ENCODE results near the gene GLI3. TPM values are rescaled to one million over a fixed set of nuclear protein-coding genes. Genes with fewer than 3 reads are reported as not detected.

The GLI3 gene
- total and polyA plus RNA-seq, 10 of the 15 experiments (the other 5 are each of a cell fraction or from before 2014, with no cell fraction given) = 0.01 TPM; not detected in 8

- intact Hi-C loops (cut with micrococcal nuclease; ENCODE audit: unreplicated experiment) (no loop called here), in situ Hi-C loops (cut with MboI) (no loop called here)
- BruUV-seq (replicated peaks) = no TSS peak
- no peak for ATAC-seq
- H3K4me1 ChIP-seq (ENCODE audit: control insufficient read depth, insufficient read depth, low read length) = 0 out of 2 replicates have a peak, but pooled peaks cover 3% of the 10 kb centered on the region
- POLR2A ChIA-PET = interaction anchor here (0.6 kb wide), 1 partner anchor 22 kb away, joined by 5 read pairs; no protein-coding TSS in a partner anchor
- CTCF ChIA-PET = interaction anchor here (0.7 to 1.1 kb wide), 2 partner anchors 8 to 1450 kb away, joined by 3 read pairs; no protein-coding TSS in a partner anchor
- TF ChIP-seq, protein P1, sequence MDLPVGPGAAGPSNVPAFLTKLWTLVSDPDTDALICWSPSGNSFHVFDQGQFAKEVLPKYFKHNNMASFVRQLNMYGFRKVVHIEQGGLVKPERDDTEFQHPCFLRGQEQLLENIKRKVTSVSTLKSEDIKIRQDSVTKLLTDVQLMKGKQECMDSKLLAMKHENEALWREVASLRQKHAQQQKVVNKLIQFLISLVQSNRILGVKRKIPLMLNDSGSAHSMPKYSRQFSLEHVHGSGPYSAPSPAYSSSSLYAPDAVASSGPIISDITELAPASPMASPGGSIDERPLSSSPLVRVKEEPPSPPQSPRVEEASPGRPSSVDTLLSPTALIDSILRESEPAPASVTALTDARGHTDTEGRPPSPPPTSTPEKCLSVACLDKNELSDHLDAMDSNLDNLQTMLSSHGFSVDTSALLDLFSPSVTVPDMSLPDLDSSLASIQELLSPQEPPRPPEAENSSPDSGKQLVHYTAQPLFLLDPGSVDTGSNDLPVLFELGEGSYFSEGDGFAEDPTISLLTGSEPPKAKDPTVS (IDR thresholded peaks at IDR 0.05; ENCODE audit: low read depth, low read length) = no peak
- TF ChIP-seq KLF5 (IDR thresholded peaks at IDR 0.05; ENCODE audit: partially characterized antibody) (no peak), BCLAF1 (IDR thresholded peaks at IDR 0.05) (no peak), DPF2 (IDR thresholded peaks at IDR 0.05) (no peak), SMAD1 (IDR thresholded peaks at IDR 0.05; ENCODE audit: low read depth, partially characterized antibody) (no peak), MXI1 (IDR thresholded peaks at IDR 0.05; ENCODE audit: low read depth, low read length) (no peak), SIX5 (IDR thresholded peaks at IDR 0.05; ENCODE audit: low read depth, low read length, severe bottlenecking) (no peak), SMAD5 (IDR thresholded peaks at IDR 0.05; ENCODE audit: low read depth) (no peak), IRF4 (IDR thresholded peaks at IDR 0.05; ENCODE audit: low read depth, low read length) (no peak), CBFB (IDR thresholded peaks at IDR 0.05; ENCODE audit: low read depth) (no peak), IKZF2 (IDR thresholded peaks at IDR 0.05) (no peak)
- 44% methylated on average over 7 of the region's 7 CpGs for WGBS (ENCODE audit: insufficient coverage, insufficient replicate concordance, low lambda C conversion rate, missing lambda C conversion rate)
- no peak for DNase-seq (ENCODE audit: low read depth, low spot score)
- no peaks in the 10 kb centered on the region for H3K79me2 ChIP-seq (ENCODE audit: control insufficient read depth, insufficient read depth, low read length)
- no peak overlapping the region for H3K4me2 ChIP-seq (ENCODE audit: control insufficient read depth, insufficient read depth)
- H3K4me3 ChIP-seq = no peak overlapping the region
- no peaks in the 10 kb centered on the region for H4K20me1 ChIP-seq (ENCODE audit: control insufficient read depth, insufficient read depth)
- no peaks in the 10 kb centered on the region for H3K36me3 ChIP-seq (ENCODE audit: control insufficient read depth in 2 of 2, insufficient read depth in 2 of 2, low read length in 1 of 2)
- no peak overlapping the region for H3K9ac ChIP-seq (ENCODE audit: control insufficient read depth, insufficient read depth, low read length)
- H3K27me3 ChIP-seq (replicated peaks in 1 of 2; ENCODE audit: control insufficient read depth in 2 of 2, insufficient read depth in 2 of 2, low read length in 1 of 2) = no peaks in the 10 kb centered on the region; a peak in 2 of 4 replicates
- FAIRE-seq = no peak
- H3K27ac ChIP-seq (ENCODE audit: control insufficient read depth, insufficient read depth) = no peak overlapping the region
- RAD21 ChIA-PET (ENCODE audit: unreplicated experiment) = interaction anchor here (0.7 kb wide), 1 partner anchor 87 kb away, joined by 4 read pairs; no protein-coding TSS in a partner anchor
- SMC1A ChIA-PET (ENCODE audit: uncharacterized antibody, unreplicated experiment) = interaction anchor here (0.6 kb wide), 1 partner anchor 30 kb away, joined by 3 read pairs; no protein-coding TSS in a partner anchor
- H2AFZ ChIP-seq (ENCODE audit: control insufficient read depth, low read depth, low read length) = no peak overlapping the region
- no peaks in the 10 kb centered on the region for H3K9me3 ChIP-seq (replicated peaks; ENCODE audit: control insufficient read depth, insufficient read depth, low read length)
Measured at GRCh38 chr7:42020061-42020460, 216.9 kb downstream of the GLI3 start.

Measured in GM12878 (cell line).